ENCODE measurements around the gene PRG3. TPM values are rescaled to one million over a fixed set of nuclear protein-coding genes. Genes with fewer than 3 reads are reported as not detected.

Gene PRG3
- total RNA-seq, 2 donors from 2014 or later: not detected

DNA sequence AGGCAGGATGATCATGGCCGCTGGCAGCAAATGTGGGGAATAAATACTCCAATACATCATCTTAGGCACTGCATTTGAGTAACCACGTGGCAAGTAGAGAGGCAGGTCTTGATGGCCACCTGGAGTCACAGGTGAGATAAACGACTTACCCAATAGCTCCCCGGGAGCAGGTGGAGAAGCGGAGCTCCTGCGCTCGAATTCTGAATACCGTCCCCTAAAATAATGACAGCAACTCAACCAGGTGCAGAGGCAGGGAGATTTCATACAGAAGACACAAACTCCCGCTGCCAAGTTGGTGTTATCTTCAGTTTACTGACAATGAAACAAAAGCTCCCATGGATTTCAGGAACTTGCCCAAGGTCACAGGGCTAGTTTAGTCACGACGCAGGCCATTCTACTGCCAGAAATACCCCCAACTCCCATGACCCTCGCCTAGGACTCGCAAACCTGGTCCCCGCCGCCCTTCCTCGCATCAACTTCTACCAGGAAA lies 45.5 kb upstream of the PRG3 start:
- peaks cover 14% of the 10 kb centered on the region for H3K4me1 ChIP-seq
- H3K4me3 ChIP-seq: peak overlapping the region; percentile 47
- TF ChIP-seq, protein P1, sequence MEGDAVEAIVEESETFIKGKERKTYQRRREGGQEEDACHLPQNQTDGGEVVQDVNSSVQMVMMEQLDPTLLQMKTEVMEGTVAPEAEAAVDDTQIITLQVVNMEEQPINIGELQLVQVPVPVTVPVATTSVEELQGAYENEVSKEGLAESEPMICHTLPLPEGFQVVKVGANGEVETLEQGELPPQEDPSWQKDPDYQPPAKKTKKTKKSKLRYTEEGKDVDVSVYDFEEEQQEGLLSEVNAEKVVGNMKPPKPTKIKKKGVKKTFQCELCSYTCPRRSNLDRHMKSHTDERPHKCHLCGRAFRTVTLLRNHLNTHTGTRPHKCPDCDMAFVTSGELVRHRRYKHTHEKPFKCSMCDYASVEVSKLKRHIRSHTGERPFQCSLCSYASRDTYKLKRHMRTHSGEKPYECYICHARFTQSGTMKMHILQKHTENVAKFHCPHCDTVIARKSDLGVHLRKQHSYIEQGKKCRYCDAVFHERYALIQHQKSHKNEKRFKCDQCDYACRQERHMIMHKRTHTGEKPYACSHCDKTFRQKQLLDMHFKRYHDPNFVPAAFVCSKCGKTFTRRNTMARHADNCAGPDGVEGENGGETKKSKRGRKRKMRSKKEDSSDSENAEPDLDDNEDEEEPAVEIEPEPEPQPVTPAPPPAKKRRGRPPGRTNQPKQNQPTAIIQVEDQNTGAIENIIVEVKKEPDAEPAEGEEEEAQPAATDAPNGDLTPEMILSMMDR (IDR thresholded peaks at IDR 0.05): no peak
- H3K9ac ChIP-seq (ENCODE audit: low read depth in 2 of 2, low read length in 2 of 2): peak overlapping the region; percentile 44 to 74
- H3K9me3 ChIP-seq: no peaks in the 10 kb centered on the region
- H3K36me3 ChIP-seq: no peaks in the 10 kb centered on the region
- intact Hi-C loops (cut with DNase I): no loop called here
- DNase-seq: no peak
- H3K27me3 ChIP-seq: no peaks in the 10 kb centered on the region
- peak overlapping the region; percentile 73 for H3K27ac ChIP-seq

DNA sequence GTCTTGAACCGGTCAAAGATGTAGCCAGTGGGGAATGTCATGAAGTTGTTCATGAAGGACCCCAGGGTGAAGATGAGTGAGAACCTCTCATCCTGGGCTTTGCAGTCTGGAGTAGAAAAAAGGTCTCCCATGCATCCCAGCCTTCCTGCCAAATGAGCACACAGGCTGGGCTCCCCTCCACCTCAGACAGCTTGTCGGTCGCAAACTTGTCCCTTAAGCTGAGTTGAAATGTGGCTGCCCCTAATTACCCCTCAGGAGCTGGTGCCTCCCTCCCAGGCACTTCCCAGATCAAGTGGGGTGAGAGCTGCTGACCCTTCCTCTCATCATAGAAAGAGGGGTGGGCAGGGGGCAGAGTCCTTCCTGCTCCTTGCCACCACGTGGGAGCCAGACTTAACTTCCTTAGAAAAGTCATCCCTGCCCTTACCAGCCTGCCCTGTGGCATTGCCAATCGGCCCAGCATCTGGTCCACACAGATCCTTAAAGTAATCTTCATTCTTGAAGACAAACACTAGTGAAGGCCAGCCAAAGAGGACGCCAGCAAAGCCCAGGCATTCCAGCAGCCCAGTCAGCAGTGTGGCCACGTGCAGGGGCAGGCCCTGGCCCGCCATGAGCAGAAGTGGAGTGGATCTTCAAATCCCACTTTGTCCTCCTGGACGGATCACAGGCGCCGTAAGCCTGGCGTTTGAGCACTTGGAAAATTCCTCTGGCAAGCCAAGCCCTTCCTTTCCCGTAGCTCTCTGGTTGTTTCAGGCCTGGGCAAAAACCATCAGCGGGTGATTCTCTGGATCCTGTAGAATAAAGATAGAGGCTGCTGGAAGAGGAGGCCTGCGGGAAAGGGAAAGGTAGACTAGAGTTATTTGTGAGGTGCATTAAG lies 44.9 kb upstream of the PRG3 start:
- DNase-seq: peak; percentile 43
- Histone ChIP-seq H3K27ac (peak overlapping the region; percentile 73), H3K9ac (ENCODE audit: low read depth in 2 of 2, low read length in 2 of 2) (peak overlapping the region in 1 of 2 donors; percentile 44), H3K36me3 (no peaks in the 10 kb centered on the region), H3K27me3 (no peaks in the 10 kb centered on the region), H3K9me3 (no peaks in the 10 kb centered on the region), H3K4me1 (peaks cover 14% of the 10 kb centered on the region), H3K4me3 (peak overlapping the region; percentile 47)
- TF ChIP-seq, protein P1 (IDR thresholded peaks at IDR 0.05): no peak
- intact Hi-C loops (cut with DNase I): no loop called here

DNA sequence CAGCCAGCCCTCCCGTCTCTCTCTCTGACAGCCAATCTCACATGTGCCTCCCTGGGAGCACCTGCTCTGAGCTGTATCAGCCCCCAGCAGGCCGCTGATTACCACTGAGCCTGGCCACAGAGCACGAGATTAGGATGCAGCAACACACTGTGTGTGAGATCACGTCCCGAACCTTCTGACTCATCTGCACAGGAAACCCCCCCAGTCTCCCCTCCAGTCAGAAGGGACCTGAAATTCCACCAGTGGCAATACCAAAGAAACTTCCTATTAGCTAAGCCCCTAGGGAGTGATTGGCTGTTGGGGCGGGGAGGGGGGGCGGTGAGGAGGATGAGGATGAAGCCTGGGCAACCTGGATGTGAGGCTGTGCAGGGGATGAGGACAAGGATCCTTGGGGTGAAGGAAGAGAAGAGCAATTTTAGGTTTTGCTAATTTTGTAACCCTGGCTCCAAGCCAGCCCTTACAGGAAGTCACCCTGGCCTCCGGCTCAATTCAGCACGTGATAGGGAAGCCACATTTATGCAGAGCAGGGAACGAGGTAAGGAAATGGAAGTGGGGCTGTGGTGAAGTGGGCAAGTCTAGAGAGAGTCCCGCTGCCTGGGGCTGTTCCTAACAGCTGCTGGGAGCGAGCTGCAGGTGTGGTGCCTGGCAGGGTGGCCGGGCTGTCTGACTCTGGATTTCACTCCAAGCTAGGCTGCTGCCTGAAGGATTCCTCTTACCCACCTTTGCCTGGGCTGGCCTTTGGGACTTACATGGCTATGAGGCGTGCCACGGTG lies 44.0 kb upstream of the PRG3 start:
- TF ChIP-seq, protein P1 (IDR thresholded peaks at IDR 0.05): no peak
- H3K27me3 ChIP-seq: no peaks in the 10 kb centered on the region
- no peaks in the 10 kb centered on the region for H3K9me3 ChIP-seq
- H3K36me3 ChIP-seq: no peaks in the 10 kb centered on the region
- intact Hi-C loops (cut with DNase I): no loop called here
- H3K4me1 ChIP-seq: peaks cover 14% of the 10 kb centered on the region
- DNase-seq: peak; percentile 56
- H3K9ac ChIP-seq (ENCODE audit: low read depth in 2 of 2, low read length in 2 of 2): peak overlapping the region in 1 of 2 donors; percentile 16
- peak overlapping the region; percentile 73 for H3K27ac ChIP-seq
- H3K4me3 ChIP-seq: peak overlapping the region; percentile 47

DNA sequence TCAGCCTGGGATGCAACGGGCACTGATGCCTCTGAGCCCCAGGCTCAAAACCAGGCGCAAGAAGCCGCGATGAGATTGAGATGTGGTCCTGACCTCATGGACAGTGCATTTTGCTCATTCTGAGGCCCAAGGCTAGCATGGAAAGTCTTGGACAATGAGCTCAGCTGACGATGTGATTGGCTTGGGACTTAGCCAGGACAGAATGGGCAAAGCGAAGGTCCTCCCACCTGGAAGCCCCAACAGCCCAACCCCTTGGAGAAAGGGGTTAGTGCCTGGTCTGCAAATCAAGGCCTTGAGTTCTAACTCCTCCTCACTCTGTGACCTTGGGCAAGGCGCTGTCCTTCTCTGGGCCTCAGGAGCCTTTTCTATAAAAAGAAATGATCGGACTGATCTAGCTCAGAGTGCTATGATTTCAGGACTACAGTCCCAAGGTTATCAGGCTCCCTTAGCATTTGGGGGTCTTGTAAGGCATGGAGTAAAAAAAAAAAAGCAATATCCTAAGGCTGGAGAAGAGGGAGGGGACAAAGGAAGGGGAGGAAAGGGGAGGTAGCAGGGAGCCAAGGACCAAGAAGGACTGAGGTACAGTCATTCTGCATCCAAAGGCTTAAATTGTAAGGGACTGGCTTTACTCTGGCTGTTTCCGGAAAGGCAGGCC lies 43.3 kb upstream of the PRG3 start:
- Histone ChIP-seq H3K27ac (peak overlapping the region; percentile 73), H3K4me1 (peaks cover 14% of the 10 kb centered on the region), H3K36me3 (no peaks in the 10 kb centered on the region), H3K27me3 (no peaks in the 10 kb centered on the region), H3K9me3 (no peaks in the 10 kb centered on the region), H3K9ac (ENCODE audit: low read depth in 2 of 2, low read length in 2 of 2) (no peak overlapping the region), H3K4me3 (no peak overlapping the region)
- TF ChIP-seq, protein P1 (IDR thresholded peaks at IDR 0.05): no peak
- intact Hi-C loops (cut with DNase I): no loop called here
- DNase-seq: no peak

DNA sequence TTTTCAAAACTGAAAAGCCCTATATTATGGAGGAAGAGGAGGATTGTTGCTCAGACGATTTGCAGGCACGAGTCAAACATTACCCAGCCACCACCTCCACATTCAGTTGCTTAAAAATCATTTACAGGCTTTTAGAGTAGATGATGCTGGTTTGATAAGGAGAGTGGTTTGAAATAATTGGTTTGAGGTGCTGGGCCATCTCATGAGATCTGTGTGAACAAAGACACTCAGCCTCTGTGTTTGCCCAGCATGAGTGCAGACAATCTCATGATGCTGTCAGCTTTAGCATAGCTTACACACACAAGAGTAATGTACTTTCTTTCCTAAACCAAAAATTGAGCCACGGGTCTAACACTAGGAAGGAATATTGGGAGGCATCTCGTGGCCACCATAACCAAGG lies 41.7 kb upstream of the PRG3 start:
- TF ChIP-seq, protein P1 (IDR thresholded peaks at IDR 0.05): no peak

More for the DNA sequence above, 41.7 kb upstream of the PRG3 start:
- H3K9ac ChIP-seq (ENCODE audit: low read depth in 2 of 2, low read length in 2 of 2): no peak overlapping the region
- H3K36me3 ChIP-seq: no peaks in the 10 kb centered on the region
- no peak overlapping the region for H3K27ac ChIP-seq
- H3K4me1 ChIP-seq: peaks cover 14% of the 10 kb centered on the region
- no peak for DNase-seq
- H3K27me3 ChIP-seq: no peaks in the 10 kb centered on the region
- intact Hi-C loops (cut with DNase I): no loop called here
- H3K9me3 ChIP-seq: no peaks in the 10 kb centered on the region
- no peak overlapping the region for H3K4me3 ChIP-seq
